ENCODE data around the gene ZNF687. TPM values are rescaled to one million over a fixed set of nuclear protein-coding genes. Genes with fewer than 3 reads are reported as not detected.

ZNF687 gene
- total and polyA plus RNA-seq, 2 of the 4 experiments (the other 2 are of a cell fraction), result 5.7 to 10.8 TPM

DNA sequence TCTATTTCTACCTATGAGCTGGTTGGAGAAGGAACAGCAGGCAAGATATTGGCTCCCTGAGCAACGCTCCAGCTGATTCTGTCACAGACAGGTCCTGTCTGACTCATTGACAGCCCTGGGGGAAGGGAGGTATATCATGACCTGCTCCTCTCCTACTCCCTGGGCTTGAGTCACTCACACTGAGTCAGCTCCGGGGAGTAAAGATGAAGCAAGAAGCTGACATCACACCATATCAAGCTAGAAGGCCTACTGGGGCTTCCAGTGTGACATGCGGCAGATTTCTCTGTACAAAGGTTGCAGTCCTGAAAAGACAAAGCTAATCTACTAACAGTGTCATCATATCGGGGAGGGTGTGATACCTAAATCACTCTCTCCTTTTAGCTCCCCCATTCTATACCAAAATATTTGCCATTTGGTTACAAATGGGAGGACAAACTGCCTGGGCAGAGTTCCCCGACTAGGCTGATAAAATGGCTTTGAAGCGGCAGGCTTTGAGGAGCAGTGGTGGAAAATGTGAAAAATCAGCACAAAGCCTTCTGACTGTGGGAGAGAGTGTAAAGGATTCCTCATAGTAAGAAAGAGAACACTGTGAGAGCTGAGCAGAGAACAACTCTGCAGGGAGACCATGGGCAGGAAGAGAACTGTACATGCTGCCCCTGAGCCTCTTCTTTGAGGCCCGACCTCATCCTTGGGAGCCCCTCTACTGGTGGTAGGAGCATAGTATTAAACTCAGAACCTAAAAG is 29.7 kb downstream of the ZNF687 start (continued):
- TF ChIP-seq, protein P1, sequence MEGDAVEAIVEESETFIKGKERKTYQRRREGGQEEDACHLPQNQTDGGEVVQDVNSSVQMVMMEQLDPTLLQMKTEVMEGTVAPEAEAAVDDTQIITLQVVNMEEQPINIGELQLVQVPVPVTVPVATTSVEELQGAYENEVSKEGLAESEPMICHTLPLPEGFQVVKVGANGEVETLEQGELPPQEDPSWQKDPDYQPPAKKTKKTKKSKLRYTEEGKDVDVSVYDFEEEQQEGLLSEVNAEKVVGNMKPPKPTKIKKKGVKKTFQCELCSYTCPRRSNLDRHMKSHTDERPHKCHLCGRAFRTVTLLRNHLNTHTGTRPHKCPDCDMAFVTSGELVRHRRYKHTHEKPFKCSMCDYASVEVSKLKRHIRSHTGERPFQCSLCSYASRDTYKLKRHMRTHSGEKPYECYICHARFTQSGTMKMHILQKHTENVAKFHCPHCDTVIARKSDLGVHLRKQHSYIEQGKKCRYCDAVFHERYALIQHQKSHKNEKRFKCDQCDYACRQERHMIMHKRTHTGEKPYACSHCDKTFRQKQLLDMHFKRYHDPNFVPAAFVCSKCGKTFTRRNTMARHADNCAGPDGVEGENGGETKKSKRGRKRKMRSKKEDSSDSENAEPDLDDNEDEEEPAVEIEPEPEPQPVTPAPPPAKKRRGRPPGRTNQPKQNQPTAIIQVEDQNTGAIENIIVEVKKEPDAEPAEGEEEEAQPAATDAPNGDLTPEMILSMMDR (conservative IDR thresholded peaks at IDR 0.05; ENCODE audit: low read depth, low read length), result no peak
- TF ChIP-seq RFX5 (IDR thresholded peaks at IDR 0.05; ENCODE audit: low read depth, low read length) (no peak), CEBPB (IDR thresholded peaks at IDR 0.05; ENCODE audit: low read depth, low read length) (peak; percentile 100)

All from IMR-90 (cell line).